ENCODE results near the gene MAPK14.

DNA sequence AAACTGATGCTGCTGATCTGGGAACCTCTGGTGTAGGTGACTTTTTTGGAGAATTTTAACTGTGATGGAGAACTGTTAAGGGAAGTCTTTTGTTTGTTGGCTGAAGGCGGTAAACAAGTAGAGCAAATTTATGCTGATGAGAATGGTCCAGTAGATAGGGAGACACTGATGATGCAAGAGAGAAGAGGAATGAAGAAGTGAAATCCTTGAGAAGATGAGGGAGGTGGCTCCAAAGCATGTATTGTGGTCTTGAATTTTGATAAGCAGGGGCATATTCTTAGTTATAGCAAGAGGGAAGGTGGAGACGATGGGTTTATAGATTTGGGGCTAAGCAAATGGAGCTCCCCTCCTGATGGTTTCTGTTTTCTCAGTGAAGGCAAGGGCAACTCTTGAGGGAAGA, 22.0 kb downstream of the MAPK14 start:
- TF ChIP-seq, protein P1, sequence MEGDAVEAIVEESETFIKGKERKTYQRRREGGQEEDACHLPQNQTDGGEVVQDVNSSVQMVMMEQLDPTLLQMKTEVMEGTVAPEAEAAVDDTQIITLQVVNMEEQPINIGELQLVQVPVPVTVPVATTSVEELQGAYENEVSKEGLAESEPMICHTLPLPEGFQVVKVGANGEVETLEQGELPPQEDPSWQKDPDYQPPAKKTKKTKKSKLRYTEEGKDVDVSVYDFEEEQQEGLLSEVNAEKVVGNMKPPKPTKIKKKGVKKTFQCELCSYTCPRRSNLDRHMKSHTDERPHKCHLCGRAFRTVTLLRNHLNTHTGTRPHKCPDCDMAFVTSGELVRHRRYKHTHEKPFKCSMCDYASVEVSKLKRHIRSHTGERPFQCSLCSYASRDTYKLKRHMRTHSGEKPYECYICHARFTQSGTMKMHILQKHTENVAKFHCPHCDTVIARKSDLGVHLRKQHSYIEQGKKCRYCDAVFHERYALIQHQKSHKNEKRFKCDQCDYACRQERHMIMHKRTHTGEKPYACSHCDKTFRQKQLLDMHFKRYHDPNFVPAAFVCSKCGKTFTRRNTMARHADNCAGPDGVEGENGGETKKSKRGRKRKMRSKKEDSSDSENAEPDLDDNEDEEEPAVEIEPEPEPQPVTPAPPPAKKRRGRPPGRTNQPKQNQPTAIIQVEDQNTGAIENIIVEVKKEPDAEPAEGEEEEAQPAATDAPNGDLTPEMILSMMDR (IDR thresholded peaks at IDR 0.05 in 2 of 3, conservative IDR thresholded peaks at IDR 0.05 in 1 of 3; ENCODE audit: control insufficient read depth in 2 of 3, extremely low read depth in 1 of 3, insufficient read depth in 1 of 3, low read depth in 3 of 3, low read length in 3 of 3): no peak
- TF ChIP-seq, protein P2, sequence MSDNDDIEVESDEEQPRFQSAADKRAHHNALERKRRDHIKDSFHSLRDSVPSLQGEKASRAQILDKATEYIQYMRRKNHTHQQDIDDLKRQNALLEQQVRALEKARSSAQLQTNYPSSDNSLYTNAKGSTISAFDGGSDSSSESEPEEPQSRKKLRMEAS (IDR thresholded peaks at IDR 0.05; ENCODE audit: low read depth, low read length): no peak
- TF ChIP-seq NFXL1 (IDR thresholded peaks at IDR 0.05; ENCODE audit: borderline replicate concordance) (no peak), POLR2AphosphoS2 (IDR thresholded peaks at IDR 0.05; ENCODE audit: low read depth, low read length) (no peak), FOS (IDR thresholded peaks at IDR 0.05; ENCODE audit: borderline replicate concordance, extremely low read depth, insufficient read length) (no peak), SMARCA5 (IDR thresholded peaks at IDR 0.05) (no peak), CHD1 (IDR thresholded peaks at IDR 0.05; ENCODE audit: low read depth, low read length) (no peak), RCOR1 (conservative IDR thresholded peaks at IDR 0.05; ENCODE audit: low read depth, low read length) (no peak), POLR2AphosphoS5 (IDR thresholded peaks at IDR 0.05; ENCODE audit: low read length) (no peak)
- TF ChIP-seq, protein P3, sequence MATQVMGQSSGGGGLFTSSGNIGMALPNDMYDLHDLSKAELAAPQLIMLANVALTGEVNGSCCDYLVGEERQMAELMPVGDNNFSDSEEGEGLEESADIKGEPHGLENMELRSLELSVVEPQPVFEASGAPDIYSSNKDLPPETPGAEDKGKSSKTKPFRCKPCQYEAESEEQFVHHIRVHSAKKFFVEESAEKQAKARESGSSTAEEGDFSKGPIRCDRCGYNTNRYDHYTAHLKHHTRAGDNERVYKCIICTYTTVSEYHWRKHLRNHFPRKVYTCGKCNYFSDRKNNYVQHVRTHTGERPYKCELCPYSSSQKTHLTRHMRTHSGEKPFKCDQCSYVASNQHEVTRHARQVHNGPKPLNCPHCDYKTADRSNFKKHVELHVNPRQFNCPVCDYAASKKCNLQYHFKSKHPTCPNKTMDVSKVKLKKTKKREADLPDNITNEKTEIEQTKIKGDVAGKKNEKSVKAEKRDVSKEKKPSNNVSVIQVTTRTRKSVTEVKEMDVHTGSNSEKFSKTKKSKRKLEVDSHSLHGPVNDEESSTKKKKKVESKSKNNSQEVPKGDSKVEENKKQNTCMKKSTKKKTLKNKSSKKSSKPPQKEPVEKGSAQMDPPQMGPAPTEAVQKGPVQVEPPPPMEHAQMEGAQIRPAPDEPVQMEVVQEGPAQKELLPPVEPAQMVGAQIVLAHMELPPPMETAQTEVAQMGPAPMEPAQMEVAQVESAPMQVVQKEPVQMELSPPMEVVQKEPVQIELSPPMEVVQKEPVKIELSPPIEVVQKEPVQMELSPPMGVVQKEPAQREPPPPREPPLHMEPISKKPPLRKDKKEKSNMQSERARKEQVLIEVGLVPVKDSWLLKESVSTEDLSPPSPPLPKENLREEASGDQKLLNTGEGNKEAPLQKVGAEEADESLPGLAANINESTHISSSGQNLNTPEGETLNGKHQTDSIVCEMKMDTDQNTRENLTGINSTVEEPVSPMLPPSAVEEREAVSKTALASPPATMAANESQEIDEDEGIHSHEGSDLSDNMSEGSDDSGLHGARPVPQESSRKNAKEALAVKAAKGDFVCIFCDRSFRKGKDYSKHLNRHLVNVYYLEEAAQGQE (IDR thresholded peaks at IDR 0.05; ENCODE audit: low read depth, low read length): no peak
- TF ChIP-seq, protein P4, sequence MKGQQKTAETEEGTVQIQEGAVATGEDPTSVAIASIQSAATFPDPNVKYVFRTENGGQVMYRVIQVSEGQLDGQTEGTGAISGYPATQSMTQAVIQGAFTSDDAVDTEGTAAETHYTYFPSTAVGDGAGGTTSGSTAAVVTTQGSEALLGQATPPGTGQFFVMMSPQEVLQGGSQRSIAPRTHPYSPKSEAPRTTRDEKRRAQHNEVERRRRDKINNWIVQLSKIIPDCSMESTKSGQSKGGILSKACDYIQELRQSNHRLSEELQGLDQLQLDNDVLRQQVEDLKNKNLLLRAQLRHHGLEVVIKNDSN (IDR thresholded peaks at IDR 0.05; ENCODE audit: borderline replicate concordance, extremely low read length, insufficient read depth, low read depth, low read length): no peak
